DOHH2 (cell line): ENCODE measurements around the gene AGFG1.

Experiments
- H3F3A ChIP-seq: fragments of 200-600 bp; sonication (generic), shearing (Covaris generic); 2 replicates; pipeline ENCODE4 v1.6.0; 2016; ENCODE audit warnings: antibody characterized with exemption, mild to moderate bottlenecking; ENCODE audit not compliant: control insufficient read depth, insufficient read depth
- H3K27ac ChIP-seq: fragments of 200-600 bp; sonication (generic); 2 replicates; pipeline ENCODE4 v1.5.1; 2014; ENCODE audit warnings: low read depth, mild to moderate bottlenecking, low read length, moderate library complexity
- H3K27me3 ChIP-seq: fragments of 200-600 bp; sonication (generic); 2 replicates; pipeline ENCODE4 v1.6.1; 2014; ENCODE audit warnings: mild to moderate bottlenecking, low read length, mixed read lengths; ENCODE audit not compliant: control insufficient read depth
- H3K36me3 ChIP-seq: fragments of 200-600 bp; sonication (generic); 2 replicates; pipeline ENCODE4 v1.6.1; 2014; ENCODE audit warnings: mild to moderate bottlenecking, low read length, moderate library complexity, mixed read lengths; ENCODE audit not compliant: control insufficient read depth
- H3K4me1 ChIP-seq: fragments of 200-600 bp; sonication (generic); 2 replicates; pipeline ENCODE4 v1.6.1; 2014; ENCODE audit warnings: mild to moderate bottlenecking, low read length, mixed read lengths; ENCODE audit not compliant: control insufficient read depth
- H3K4me2 ChIP-seq: fragments of 200-600 bp; sonication (generic); 2 replicates; pipeline ENCODE4 v1.6.0; 2014; ENCODE audit warnings: mild to moderate bottlenecking, low read length, moderate library complexity
- H3K4me3 ChIP-seq: fragments of 200-600 bp; sonication (generic); 2 replicates; pipeline ENCODE4 v1.5.1; 2014; ENCODE audit warnings: mild to moderate bottlenecking, low read length, mixed read lengths
- H3K79me2 ChIP-seq: fragments of 200-600 bp; sonication (generic); 2 replicates; pipeline ENCODE4 v1.6.1; 2014; ENCODE audit warnings: mild to moderate bottlenecking, low read length, mixed read lengths; ENCODE audit not compliant: control insufficient read depth
- H3K9me2 ChIP-seq: fragments of 200-600 bp; sonication (generic); replicated peaks from 2 replicates; pipeline ENCODE4 v1.6.1; 2014; ENCODE audit warnings: mild to moderate bottlenecking, low read length, mixed read lengths; ENCODE audit not compliant: control insufficient read depth
- H3K9me3 ChIP-seq: fragments of 200-600 bp; sonication (generic); 2 replicates; pipeline ENCODE4 v1.6.1; 2014; ENCODE audit warnings: antibody characterized with exemption, low read length, mixed read lengths; ENCODE audit not compliant: control insufficient read depth, insufficient read depth
- H4K20me1 ChIP-seq: fragments of 200-600 bp; sonication (generic); 2 replicates; pipeline ENCODE4 v1.6.0; 2014; ENCODE audit warnings: low read depth, mild to moderate bottlenecking, antibody characterized with exemption, low read length, moderate library complexity; ENCODE audit not compliant: control insufficient read depth, insufficient read depth
- CTCF ChIP-seq: fragments of 200-600 bp; sonication (generic); IDR thresholded peaks from one replicate; pipeline ENCODE4 v1.5.1; 2014; ENCODE audit warnings: antibody characterized with exemption, mild to moderate bottlenecking, low read depth, low read length; ENCODE audit not compliant: poor library complexity, severe bottlenecking
- EZH2phosphoT487 ChIP-seq: fragments of 200-600 bp; sonication (generic); IDR thresholded peaks from 2 replicates; pipeline ENCODE4 v1.6.1; 2017; ENCODE audit warnings: borderline replicate concordance, mild to moderate bottlenecking, antibody characterized with exemption, low read length, moderate library complexity, mixed read lengths

AGFG1 gene

GRCh38 chr2:227462972-227463931, 8.7 kb upstream of the AGFG1 start:
- Histone ChIP-seq H3K36me3 (no peaks in the 10 kb centered on the region), H3K4me1 (no peaks in the 10 kb centered on the region), H3K9me2 (no peaks in the 10 kb centered on the region), H4K20me1 (no peaks in the 10 kb centered on the region), H3F3A (no peaks in the 10 kb centered on the region), H3K79me2 (no peaks in the 10 kb centered on the region), H3K4me2 (no peak overlapping the region), H3K27ac (no peak overlapping the region), H3K9me3 (no peaks in the 10 kb centered on the region), H3K4me3 (no peak overlapping the region), H3K27me3 (peaks cover 40% of the 10 kb centered on the region)
- TF ChIP-seq EZH2phosphoT487 (no peak), CTCF (no peak)

- Histone ChIP-seq H3K27me3 (peaks cover 36% of the 10 kb centered on the region), H3K79me2 (no peaks in the 10 kb centered on the region), H3K27ac (no peak overlapping the region), H3K4me1 (no peaks in the 10 kb centered on the region), H3K4me3 (no peak overlapping the region), H3K36me3 (no peaks in the 10 kb centered on the region), H3K9me2 (no peaks in the 10 kb centered on the region), H4K20me1 (no peaks in the 10 kb centered on the region), H3K4me2 (no peak overlapping the region), H3K9me3 (no peaks in the 10 kb centered on the region), H3F3A (no peaks in the 10 kb centered on the region)
- TF ChIP-seq CTCF (no peak), EZH2phosphoT487 (no peak)
Observed at GRCh38 chr2:227464361-227464760, 7.6 kb upstream of the AGFG1 start.

GRCh38 chr2:227464851-227465250, 7.1 kb upstream of the AGFG1 start:
- H3K27me3 ChIP-seq, result peaks cover 36% of the 10 kb centered on the region
- H3K27ac ChIP-seq, result no peak overlapping the region
- H3K9me3 ChIP-seq, result no peaks in the 10 kb centered on the region
- H3F3A ChIP-seq, result no peaks in the 10 kb centered on the region
- no peak for TF ChIP-seq EZH2phosphoT487
- TF ChIP-seq CTCF, result no peak
- no peaks in the 10 kb centered on the region for H3K4me1 ChIP-seq
- H4K20me1 ChIP-seq, result no peaks in the 10 kb centered on the region
- H3K9me2 ChIP-seq, result no peaks in the 10 kb centered on the region
- no peaks in the 10 kb centered on the region for H3K36me3 ChIP-seq
- H3K4me2 ChIP-seq, result no peak overlapping the region
- H3K79me2 ChIP-seq, result no peaks in the 10 kb centered on the region
- H3K4me3 ChIP-seq, result no peak overlapping the region
